ENCODE measurements around the gene TTC23L.

The TTC23L gene

GRCh38 chr5:34833976-34834793 is 4.8 kb upstream of the TTC23L start:
- no peak for DNase-seq

GRCh38 chr5:34834794-34835089 is 4.2 kb upstream of the TTC23L start:
- DNase-seq = no peak

- DNase-seq = no peak
These were observed 3.3 kb upstream of the TTC23L start for GRCh38 chr5:34835664-34836063.

GRCh38 chr5:34841816-34842215 is 2.9 kb downstream of the TTC23L start:
- DNase-seq = no peak

GRCh38 chr5:34842554-34842953 is 3.6 kb downstream of the TTC23L start:
- DNase-seq = no peak

GRCh38 chr5:34843497-34843896 is 4.5 kb downstream of the TTC23L start:
- DNase-seq = no peak

- DNase-seq = no peak
These were observed 5.1 kb downstream of the TTC23L start for GRCh38 chr5:34844106-34844505.

- DNase-seq = no peak
These were observed 6.0 kb downstream of the TTC23L start for GRCh38 chr5:34844999-34845398.

GRCh38 chr5:34847056-34847455 is 8.1 kb downstream of the TTC23L start:
- DNase-seq = no peak

- no peak for DNase-seq
These were observed 8.6 kb downstream of the TTC23L start for GRCh38 chr5:34847552-34847951.

GRCh38 chr5:34848230-34848629 is 9.3 kb downstream of the TTC23L start:
- no peak for DNase-seq

GRCh38 chr5:34849253-34849652 is 10.3 kb downstream of the TTC23L start:
- no peak for DNase-seq

- DNase-seq = no peak
These were observed 15.7 kb downstream of the TTC23L start for GRCh38 chr5:34854459-34855174.

- DNase-seq = no peak
These were observed 18.2 kb downstream of the TTC23L start for GRCh38 chr5:34857161-34857560.

- no peak for DNase-seq
These were observed 18.9 kb downstream of the TTC23L start for GRCh38 chr5:34857894-34858293.

- no peak for DNase-seq
These were observed 19.8 kb downstream of the TTC23L start for GRCh38 chr5:34858790-34859189.

GRCh38 chr5:34859253-34859652 is 20.3 kb downstream of the TTC23L start:
- DNase-seq = no peak

- no peak for DNase-seq
These were observed 25.0 kb downstream of the TTC23L start for GRCh38 chr5:34863946-34864345.

- DNase-seq = no peak
These were observed 26.1 kb downstream of the TTC23L start for GRCh38 chr5:34865091-34865490.

GRCh38 chr5:34866989-34867471 is 28.1 kb downstream of the TTC23L start:
- DNase-seq = peak in 6 of 14 donors; percentile 2 to 26 (median 12)

GRCh38 chr5:34867660-34868059 is 28.7 kb downstream of the TTC23L start:
- DNase-seq = no peak

GRCh38 chr5:34868791-34869190 is 29.8 kb downstream of the TTC23L start:
- peak in 2 of 14 donors; percentile 10 to 19 for DNase-seq

- peak in 2 of 14 donors; percentile 1 to 39 for DNase-seq
These were observed 30.3 kb downstream of the TTC23L start for GRCh38 chr5:34869256-34869655.

GRCh38 chr5:34870382-34870781 is 31.4 kb downstream of the TTC23L start:
- DNase-seq = no peak
